Brain microvascular endothelial cell (primary cell): ENCODE data around the gene FBXO42.

Experiments
- DNase-seq: peaks from one replicate; pipeline ENCODE4 v3.0.0-alpha.2; 2020
- H3K27ac ChIP-seq: fragments of 250-450 bp; sonication (Bioruptor Pico); 2 replicates; pipeline ENCODE4 v1.5.1; 2020; ENCODE audit warnings: mild to moderate bottlenecking, moderate library complexity
- H3K27me3 ChIP-seq: fragments of 250-450 bp; sonication (Bioruptor Pico); replicated peaks from 2 replicates; pipeline ENCODE4 v1.5.1; 2020; ENCODE audit warnings: mild to moderate bottlenecking
- H3K36me3 ChIP-seq: fragments of 250-450 bp; sonication (Bioruptor Pico); replicated peaks from 2 replicates; pipeline ENCODE4 v1.5.1; 2020; ENCODE audit warnings: mild to moderate bottlenecking
- H3K4me3 ChIP-seq: 2 replicates; pipeline ENCODE4 v1.5.1; 2011; ENCODE audit warnings: low read depth, mild to moderate bottlenecking, control low read depth, low read length, moderate library complexity
- in situ Hi-C: cut with HindIII; loops from 2 replicates; pipeline ENCODE4 v1.10.0; 2017; ENCODE audit warnings: low sequenced_read_pairs, low pct_ligation_motif_present
- TF ChIP-seq, protein P1 (sequence below): IDR thresholded peaks from 2 replicates; pipeline ENCODE4 v1.5.1; 2011; ENCODE audit warnings: low read depth, mild to moderate bottlenecking, moderate library complexity, low read length, control low read depth, inconsistent platforms; ENCODE audit errors: missing control alignments

The FBXO42 gene

DNA sequence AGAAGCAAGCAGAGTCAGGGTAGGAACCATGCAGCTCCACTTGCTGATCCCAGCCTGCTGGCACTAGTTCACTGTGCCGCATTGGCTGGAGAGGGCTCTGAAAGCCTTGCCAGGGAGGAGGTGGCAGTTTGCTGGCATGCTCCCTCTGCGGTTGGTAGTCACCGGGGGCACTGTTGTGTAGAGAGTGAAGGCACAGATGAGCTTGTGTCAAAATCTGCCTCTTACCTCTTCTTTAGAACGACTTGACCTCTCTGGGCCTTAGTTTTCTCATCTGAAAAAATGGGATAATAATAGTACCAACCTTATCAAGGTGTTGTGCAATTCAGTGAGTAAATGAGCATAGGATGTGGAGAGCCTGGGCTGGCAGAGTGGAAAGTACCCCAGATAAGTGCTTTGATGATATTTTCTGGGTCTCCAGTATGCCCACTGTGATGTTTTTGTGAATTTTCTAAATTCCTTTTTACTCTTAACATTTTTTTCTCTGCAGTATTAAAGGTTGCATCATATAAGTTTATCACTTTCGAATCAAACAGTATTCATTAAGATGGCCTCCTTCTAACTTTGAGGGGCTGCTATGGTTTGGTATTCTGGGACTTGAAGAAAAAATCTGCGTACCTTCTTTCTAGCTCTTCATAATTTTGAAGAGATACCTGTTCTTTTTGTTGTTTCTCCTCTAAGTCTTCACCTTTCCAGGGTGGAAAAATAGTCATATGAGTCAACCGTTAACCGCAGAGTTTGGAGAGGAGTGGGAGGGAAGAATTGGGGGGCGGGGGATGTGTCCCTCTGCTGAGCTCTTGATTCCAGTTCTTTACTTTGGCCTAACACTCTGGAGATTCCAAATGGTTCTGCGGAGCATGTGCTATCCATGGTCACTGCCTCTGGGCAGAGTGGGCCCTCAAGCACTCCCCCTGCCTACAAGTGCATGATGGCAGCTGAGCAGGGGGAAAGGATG, 41.6 kb upstream of the FBXO42 start:
- Histone ChIP-seq H3K4me3 (no peak overlapping the region), H3K27ac (no peak overlapping the region), H3K36me3 (peaks cover 39% of the 10 kb centered on the region), H3K27me3 (no peaks in the 10 kb centered on the region)
- TF ChIP-seq, protein P1, sequence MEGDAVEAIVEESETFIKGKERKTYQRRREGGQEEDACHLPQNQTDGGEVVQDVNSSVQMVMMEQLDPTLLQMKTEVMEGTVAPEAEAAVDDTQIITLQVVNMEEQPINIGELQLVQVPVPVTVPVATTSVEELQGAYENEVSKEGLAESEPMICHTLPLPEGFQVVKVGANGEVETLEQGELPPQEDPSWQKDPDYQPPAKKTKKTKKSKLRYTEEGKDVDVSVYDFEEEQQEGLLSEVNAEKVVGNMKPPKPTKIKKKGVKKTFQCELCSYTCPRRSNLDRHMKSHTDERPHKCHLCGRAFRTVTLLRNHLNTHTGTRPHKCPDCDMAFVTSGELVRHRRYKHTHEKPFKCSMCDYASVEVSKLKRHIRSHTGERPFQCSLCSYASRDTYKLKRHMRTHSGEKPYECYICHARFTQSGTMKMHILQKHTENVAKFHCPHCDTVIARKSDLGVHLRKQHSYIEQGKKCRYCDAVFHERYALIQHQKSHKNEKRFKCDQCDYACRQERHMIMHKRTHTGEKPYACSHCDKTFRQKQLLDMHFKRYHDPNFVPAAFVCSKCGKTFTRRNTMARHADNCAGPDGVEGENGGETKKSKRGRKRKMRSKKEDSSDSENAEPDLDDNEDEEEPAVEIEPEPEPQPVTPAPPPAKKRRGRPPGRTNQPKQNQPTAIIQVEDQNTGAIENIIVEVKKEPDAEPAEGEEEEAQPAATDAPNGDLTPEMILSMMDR, result no peak
- DNase-seq, result no peak
- in situ Hi-C loops, result no loop called here

DNA sequence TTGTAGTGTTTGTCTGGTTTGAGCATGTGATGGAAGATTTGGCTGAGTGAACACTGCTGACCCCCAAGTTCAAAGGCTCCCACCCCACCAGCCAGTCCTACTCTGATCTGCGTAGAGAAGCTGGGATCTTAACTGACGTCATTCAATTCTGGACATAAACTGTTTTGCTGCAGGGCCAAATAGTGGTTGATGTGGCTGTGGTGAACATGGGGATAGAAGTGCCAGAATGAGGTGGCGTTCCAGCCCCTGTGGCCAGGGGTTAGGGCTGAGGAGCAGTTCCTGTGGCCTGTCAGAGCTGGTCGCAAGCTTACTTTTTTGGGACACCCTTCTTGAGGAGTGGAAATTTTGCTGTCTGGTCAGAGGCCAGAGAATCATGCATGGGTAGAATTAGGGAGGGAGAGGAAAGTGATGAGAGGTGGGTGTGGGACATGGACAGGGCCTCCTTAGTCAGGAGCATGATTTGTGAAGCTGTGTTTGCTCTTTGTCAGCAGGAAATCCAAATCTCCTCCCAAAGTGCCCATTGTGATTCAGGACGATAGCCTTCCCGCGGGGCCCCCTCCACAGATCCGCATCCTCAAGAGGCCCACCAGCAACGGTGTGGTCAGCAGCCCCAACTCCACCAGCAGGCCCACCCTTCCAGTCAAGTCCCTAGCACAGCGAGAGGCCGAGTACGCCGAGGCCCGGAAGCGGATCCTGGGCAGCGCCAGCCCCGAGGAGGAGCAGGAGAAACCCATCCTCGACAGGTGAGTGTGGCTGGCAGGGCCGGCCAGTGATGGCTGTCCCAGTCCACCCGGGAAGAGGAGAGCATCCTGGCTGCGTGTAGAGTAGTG, 40.7 kb upstream of the FBXO42 start:
- no peaks in the 10 kb centered on the region for H3K27me3 ChIP-seq
- DNase-seq, result no peak
- H3K27ac ChIP-seq, result no peak overlapping the region
- in situ Hi-C loops, result no loop called here
- H3K4me3 ChIP-seq, result no peak overlapping the region
- TF ChIP-seq, protein P1, result no peak
- H3K36me3 ChIP-seq, result peaks cover 35% of the 10 kb centered on the region

GRCh38 chr1:16391411-16391810, 39.1 kb upstream of the FBXO42 start:
- DNase-seq, result no peak
- Histone ChIP-seq H3K4me3 (no peak overlapping the region), H3K27me3 (no peaks in the 10 kb centered on the region), H3K27ac (no peak overlapping the region), H3K36me3 (peaks cover 24% of the 10 kb centered on the region)
- TF ChIP-seq, protein P1, result no peak
- in situ Hi-C loops, result no loop called here

DNA sequence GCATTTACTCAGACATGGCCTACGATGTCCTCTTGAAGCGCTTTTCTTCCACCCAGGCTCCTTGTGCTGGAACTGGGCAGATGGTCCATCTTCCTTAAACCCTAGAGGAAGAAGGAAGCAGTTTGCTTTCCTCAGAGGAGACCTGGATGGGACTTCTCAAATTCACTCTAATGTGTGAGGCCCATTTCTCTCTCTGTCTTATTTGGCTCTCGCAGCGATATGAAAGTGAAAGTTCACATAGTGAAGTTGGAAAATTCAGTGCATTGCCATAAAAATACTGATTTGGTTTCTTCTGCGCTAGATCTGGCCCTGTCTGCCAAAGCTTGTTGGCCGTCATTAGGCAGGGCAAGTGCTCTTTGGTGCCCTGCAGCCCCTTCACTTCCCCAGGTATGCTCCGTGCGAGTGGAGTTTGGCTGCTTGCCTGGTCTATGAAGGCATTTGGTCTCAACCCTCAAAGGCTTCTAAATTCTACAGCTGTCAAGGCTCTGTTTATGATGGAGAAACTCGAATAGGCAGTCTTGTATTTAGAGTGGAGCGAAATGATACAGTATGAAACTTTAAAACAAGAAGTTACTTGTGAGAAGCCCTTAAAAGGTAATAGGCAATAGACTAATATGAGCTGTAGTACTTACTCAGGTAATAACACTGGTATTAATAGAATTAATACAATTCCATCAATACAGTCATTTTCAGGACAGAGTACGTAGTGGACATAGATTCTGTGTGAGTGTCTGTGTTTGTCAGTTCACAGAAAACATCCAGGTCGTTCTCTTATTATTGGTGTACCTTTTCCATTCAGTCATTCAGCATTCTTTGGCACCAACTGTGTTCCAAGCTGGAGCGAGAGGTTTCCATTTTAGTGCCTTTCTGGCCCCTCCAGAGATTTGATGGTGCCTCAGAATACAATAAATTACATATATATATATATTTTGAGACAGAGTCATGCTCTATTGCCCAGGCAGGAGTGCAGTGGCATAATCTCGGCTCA, 35.2 kb upstream of the FBXO42 start:
- in situ Hi-C loops, result no loop called here
- Histone ChIP-seq H3K27ac (no peak overlapping the region), H3K36me3 (no peaks in the 10 kb centered on the region), H3K27me3 (no peaks in the 10 kb centered on the region), H3K4me3 (no peak overlapping the region)
- TF ChIP-seq, protein P1, result no peak
- DNase-seq, result no peak

GRCh38 chr1:16386454-16387113, 34.3 kb upstream of the FBXO42 start:
- TF ChIP-seq, protein P1, result no peak
- no peaks in the 10 kb centered on the region for H3K36me3 ChIP-seq
- peak; percentile 62 for DNase-seq
- in situ Hi-C loops, result no loop called here
- H3K4me3 ChIP-seq, result no peak overlapping the region
- H3K27me3 ChIP-seq, result no peaks in the 10 kb centered on the region
- no peak overlapping the region for H3K27ac ChIP-seq
